Keratinocyte (primary cell): ENCODE results near the gene TMEM9. TPM values are rescaled to one million over a fixed set of nuclear protein-coding genes. Genes with fewer than 3 reads are reported as not detected.

Source experiments
- DNase-seq: peaks from one replicate; pipeline ENCODE4 v3.0.0-alpha.2; 2011; ENCODE audit warnings: low read depth, missing footprints, low spot score
- FAIRE-seq: peaks from 2 replicates; lab custom pipeline; 2011; peaks lifted over from hg19 to GRCh38; lab: Jason Lieb, UNC
- H2AFZ ChIP-seq: 2 replicates; pipeline ENCODE4 v1.6.0; 2012; ENCODE audit warnings: low read length, control low read depth, inconsistent platforms; ENCODE audit not compliant: control insufficient read depth
- H3K27ac ChIP-seq: 2 replicates; pipeline ENCODE4 v1.5.1; 2011; ENCODE audit warnings: low read length; ENCODE audit not compliant: control insufficient read depth, insufficient read depth
- H3K27me3 ChIP-seq: 3 replicates; pipeline ENCODE4 v1.6.0; 2011; ENCODE audit warnings: low read length; ENCODE audit not compliant: control insufficient read depth, insufficient read depth; ENCODE audit errors: extremely low read depth
- H3K36me3 ChIP-seq, 2 experiments: 2 replicates in 1 of 2; 3 replicates in 1 of 2; pipeline ENCODE4 v1.5.1; 2011; ENCODE audit warnings: low read length in 2 of 2, mild to moderate bottlenecking in 1 of 2; ENCODE audit not compliant: control insufficient read depth in 2 of 2, insufficient read depth in 2 of 2; ENCODE audit errors: extremely low read depth in 1 of 2
- H3K4me1 ChIP-seq: 3 replicates; pipeline ENCODE4 v1.5.1; 2011; ENCODE audit warnings: low read length; ENCODE audit not compliant: control insufficient read depth, insufficient read depth; ENCODE audit errors: extremely low read depth
- H3K4me2 ChIP-seq: 3 replicates; pipeline ENCODE4 v1.6.0; 2011; ENCODE audit warnings: low read depth, low read length; ENCODE audit not compliant: control insufficient read depth, insufficient read depth; ENCODE audit errors: extremely low read depth
- H3K4me3 ChIP-seq, 3 experiments: fragments of 200-600 bp in 1 of 3; sonication (generic) in 1 of 3; 2 replicates in 2 of 3; 3 replicates in 1 of 3; pipeline ENCODE4 v1.5.1; 2011 to 2016; ENCODE audit warnings: low read length in 3 of 3, mild to moderate bottlenecking in 3 of 3, control low read depth in 2 of 3, inconsistent platforms in 1 of 3, low read depth in 1 of 3, mixed read lengths in 1 of 3, mixed run types in 1 of 3, moderate library complexity in 1 of 3; ENCODE audit not compliant: control insufficient read depth in 2 of 3, insufficient read depth in 2 of 3; ENCODE audit errors: extremely low read depth in 1 of 3
- H3K79me2 ChIP-seq: 2 replicates; pipeline ENCODE4 v1.6.0; 2012; ENCODE audit warnings: low read length; ENCODE audit not compliant: control insufficient read depth, insufficient read depth
- H3K9ac ChIP-seq: 3 replicates; pipeline ENCODE4 v1.6.0; 2011; ENCODE audit warnings: low read length; ENCODE audit not compliant: control insufficient read depth, insufficient read depth; ENCODE audit errors: extremely low read depth
- H3K9me1 ChIP-seq: 3 replicates; pipeline ENCODE4 v1.6.0; 2011; ENCODE audit warnings: low read length; ENCODE audit not compliant: control insufficient read depth, insufficient read depth; ENCODE audit errors: extremely low read depth
- H3K9me3 ChIP-seq: 2 replicates; pipeline ENCODE4 v1.5.1; 2012; ENCODE audit warnings: low read depth, low read length; ENCODE audit not compliant: control insufficient read depth
- H4K20me1 ChIP-seq: 3 replicates; pipeline ENCODE4 v1.6.0; 2011; ENCODE audit warnings: low read length; ENCODE audit not compliant: control insufficient read depth, insufficient read depth; ENCODE audit errors: extremely low read depth
- CTCF ChIP-seq, 3 experiments: IDR thresholded peaks in 1 of 3; conservative IDR thresholded peaks in 1 of 3; optimal IDR thresholded peaks in 1 of 3; 2 replicates in 2 of 3; 3 replicates in 1 of 3; pipeline versions ENCODE3 to v1.5.1; 2011; ENCODE audit warnings: low read length in 3 of 3, mild to moderate bottlenecking in 3 of 3, moderate library complexity in 2 of 3, control low read depth in 1 of 3, inconsistent platforms in 1 of 3; ENCODE audit not compliant: insufficient read depth in 2 of 3; ENCODE audit errors: extremely low read depth in 1 of 3
- EZH2 ChIP-seq: IDR thresholded peaks from one replicate; pipeline ENCODE4 v1.6.1; 2012; ENCODE audit warnings: inconsistent platforms, mild to moderate bottlenecking, low read length, moderate library complexity
- dilution Hi-C: fragments of 300-500 bp; cut with MboI; formaldehyde crosslinking; loops from one replicate; pipeline ENCODE4 v1.7.0; 2020; ENCODE audit warnings: low sequenced_read_pairs; ENCODE audit not compliant: extremely low pct_ligation_motif_present
- polyA plus RNA-seq, 5 experiments: library from polyadenylated mRNA; depleted of rRNA in 3 of 5; stranded (reverse) in 3 of 5; stranded (forward) in 1 of 5; unstranded in 1 of 5; fragments of >200 nt; gene quantifications; 1 replicate in 1 of 5; 2 replicates in 3 of 5; 3 replicates in 1 of 5; pipeline versions ENCODE4 v1.2.1 to v1.2.3, GENCODE V29; 2011 to 2012; ENCODE audit warnings: missing spikeins in 2 of 5, low read depth in 1 of 5, low replicate concordance in 1 of 5

The TMEM9 gene
- polyA plus RNA-seq, 1 donor (not counting 4 experiments of a cell fraction or from before 2014, with no cell fraction given): 56.0 TPM

GRCh38 chr1:201125800-201126199, 28.5 kb downstream of the TMEM9 start:
- TF ChIP-seq EZH2: no peak
- TF ChIP-seq CTCF (optimal IDR thresholded peaks at IDR 0.05 in 1 of 3, IDR thresholded peaks at IDR 0.05 in 1 of 3, conservative IDR thresholded peaks at IDR 0.05 in 1 of 3; ENCODE audit: extremely low read depth in 1 of 3, insufficient read depth in 2 of 3, low read length in 3 of 3): no peak
- H3K9ac ChIP-seq: no peak overlapping the region
- no peak overlapping the region for H3K27ac ChIP-seq
- H3K9me1 ChIP-seq: no peaks in the 10 kb centered on the region
- H3K27me3 ChIP-seq: peaks cover 33% of the 10 kb centered on the region
- H3K79me2 ChIP-seq: no peaks in the 10 kb centered on the region
- peaks cover 14% of the 10 kb centered on the region for H3K4me1 ChIP-seq
- H3K36me3 ChIP-seq: no peaks in the 10 kb centered on the region
- H3K9me3 ChIP-seq: no peaks in the 10 kb centered on the region
- H3K4me3 ChIP-seq: no peak overlapping the region
- H3K4me2 ChIP-seq: no peak overlapping the region
- no peak overlapping the region for H2AFZ ChIP-seq
- H4K20me1 ChIP-seq: no peaks in the 10 kb centered on the region
- FAIRE-seq (no peak), DNase-seq (no peak)
- dilution Hi-C loops: no loop called here

GRCh38 chr1:201125019-201125418, 29.3 kb downstream of the TMEM9 start:
- Histone ChIP-seq H3K27me3 (peaks cover 33% of the 10 kb centered on the region), H3K36me3 (no peaks in the 10 kb centered on the region), H3K27ac (no peak overlapping the region), H3K79me2 (no peaks in the 10 kb centered on the region), H4K20me1 (no peaks in the 10 kb centered on the region), H3K4me1 (peaks cover 14% of the 10 kb centered on the region), H3K4me3 (no peak overlapping the region), H3K9me3 (no peaks in the 10 kb centered on the region), H3K4me2 (no peak overlapping the region), H2AFZ (no peak overlapping the region), H3K9ac (no peak overlapping the region), H3K9me1 (no peaks in the 10 kb centered on the region)
- TF ChIP-seq CTCF (optimal IDR thresholded peaks at IDR 0.05 in 1 of 3, IDR thresholded peaks at IDR 0.05 in 1 of 3, conservative IDR thresholded peaks at IDR 0.05 in 1 of 3; ENCODE audit: extremely low read depth in 1 of 3, insufficient read depth in 2 of 3, low read length in 3 of 3) (no peak), EZH2 (no peak)
- DNase-seq (no peak), FAIRE-seq (peak; percentile 20)
- dilution Hi-C loops: no loop called here
